ENCODE measurements around the gene TSPAN2. TPM values are rescaled to one million over a fixed set of nuclear protein-coding genes. Genes with fewer than 3 reads are reported as not detected.

The TSPAN2 gene
- total RNA-seq, result 2.4 and 5.0 TPM in 2 replicates
- 1.5 and 1.8 TPM in 2 replicates for polyA plus RNA-seq
- 1.4 and 2.1 TPM in 2 replicates for polyA plus RNA-seq (2011; cell fraction: cytosol; rRNA removed)
- 0.50 and 0.90 TPM in 2 replicates for polyA plus RNA-seq (2011; cell fraction: nucleus; rRNA removed)
- polyA plus RNA-seq (2012), result 0.23 and 0.63 TPM in 2 replicates
- 0.80 and 1.6 TPM in 2 replicates for polyA minus RNA-seq
- polyA minus RNA-seq (2011; cell fraction: cytosol; rRNA and poly(A)+ RNA removed), result not detected
- 0.72 and 1.6 TPM in 2 replicates for polyA minus RNA-seq (2011; cell fraction: nucleus; rRNA and poly(A)+ RNA removed)
- Bru-seq, nascent RNA, result percentile 41 among the genes with signal in this experiment
- BruChase-seq, experiment 1, labeled RNA remaining after a 6-hour chase, result percentile 22 among the genes with signal in this experiment
- BruChase-seq, experiment 2, labeled RNA remaining after a 2-hour chase, result percentile 24 among the genes with signal in this experiment
- long read RNA-seq, partial matches to known transcripts, result 1 of 4 reads
- long read RNA-seq, other reads (novel, unspliced or antisense), result 1 of 4 reads

DNA sequence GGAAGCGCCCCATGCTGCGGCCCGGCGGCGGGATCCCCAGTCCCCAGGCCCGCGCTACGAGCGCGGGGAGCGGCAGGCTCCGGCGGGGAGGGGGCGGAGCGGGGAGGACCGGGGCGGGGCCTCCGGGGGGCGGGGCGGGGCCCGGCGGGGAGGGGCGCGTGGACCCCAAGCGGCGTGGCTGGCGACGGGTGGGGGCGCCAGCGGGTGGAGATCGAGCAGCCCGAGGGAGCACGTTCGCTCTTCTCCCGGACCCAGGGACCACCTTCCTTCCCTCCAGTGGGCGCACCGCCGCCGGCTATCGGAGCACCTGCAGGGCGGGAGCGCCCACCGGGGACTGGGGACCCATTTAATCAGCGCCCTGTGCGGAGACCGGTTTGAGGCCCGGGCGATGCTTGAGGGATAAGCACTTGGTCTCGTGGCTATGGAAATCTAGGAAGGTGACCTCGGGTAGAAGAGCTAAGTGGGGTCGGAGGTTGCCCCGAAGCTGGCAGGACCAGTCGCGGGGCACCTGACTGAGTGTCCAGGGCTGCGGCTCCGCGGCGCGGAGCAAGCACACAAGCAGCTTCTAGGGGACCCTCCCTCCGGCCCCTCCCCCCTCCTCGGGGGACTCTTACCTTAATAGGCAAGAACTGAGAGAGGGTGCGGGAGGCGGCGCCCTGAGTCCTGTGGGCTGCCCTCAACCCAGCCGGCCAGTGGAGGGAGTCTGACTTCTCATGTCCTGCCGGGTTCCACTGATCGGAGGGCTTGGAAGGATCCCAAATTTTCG is at the start of gene TSPAN2:
TSS of gene TSPAN2 (minus strand) at position 84 of the 766 bp plus-strand sequence. CDS start at position 13, 71 bp downstream.
- POLR2A ChIA-PET, result no interaction called here

More for the DNA sequence above, at the start of gene TSPAN2:
- Histone ChIP-seq H3K27me3 (ENCODE audit: control insufficient read depth in 2 of 2, insufficient read depth in 2 of 2, low read length in 2 of 2) (peaks cover 7 to 19% of the 10 kb centered on the region in 2 experiments), H3K9me3 (replicated peaks; ENCODE audit: control insufficient read depth, insufficient read depth, low read length) (no peaks in the 10 kb centered on the region), H3K9me1 (replicated peaks; ENCODE audit: control insufficient read depth, extremely low read depth, insufficient read depth, low read length) (no peaks in the 10 kb centered on the region), H3K4me2 (ENCODE audit: insufficient read depth, low read length) (peak within 1 kb of the TSS; percentile 79), H3K27ac (ENCODE audit: insufficient read depth, low read depth, low read length) (no peak within 1 kb of the TSS), H4K20me1 (replicated peaks; ENCODE audit: control insufficient read depth, extremely low read depth, insufficient read depth, low read length) (no peaks in the 10 kb centered on the region), H3K9ac (replicated peaks; ENCODE audit: extremely low read depth, insufficient read depth, low read length) (no peak within 1 kb of the TSS), H3K79me2 (ENCODE audit: control insufficient read depth, insufficient read depth, low read length) (no peaks in the 10 kb centered on the region), H3K4me3 (replicated peaks in 1 of 3; ENCODE audit: insufficient read depth in 1 of 3, low read depth in 1 of 3, low read length in 3 of 3) (peak within 1 kb of the TSS in 2 of 3 experiments; percentile 39 to 52), H2AFZ (ENCODE audit: low read depth, low read length) (peak within 1 kb of the TSS; percentile 50), H3K4me1 (ENCODE audit: control insufficient read depth, extremely low read depth, insufficient read depth, low read length) (peaks cover 16% of the 10 kb centered on the region), H3K36me3 (ENCODE audit: control insufficient read depth in 2 of 2, extremely low read depth in 1 of 2, insufficient read depth in 2 of 2, low read length in 2 of 2) (no peaks in the 10 kb centered on the region)
- DNase-seq (ENCODE audit: low read depth, low spot score), result peak; percentile 8
- BruUV-seq (replicated peaks), result no TSS peak
- CTCF ChIA-PET, result interaction anchor here (0.6 to 1.1 kb wide), 2 partner anchors 23 to 37 kb away, joined by 4 to 5 read pairs; no protein-coding TSS in a partner anchor
- TF ChIP-seq GATA2 (IDR thresholded peaks at IDR 0.05; ENCODE audit: insufficient read depth, insufficient read length, low read depth, low read length) (no peak), EZH2 (IDR thresholded peaks at IDR 0.05; ENCODE audit: borderline replicate concordance, low read depth, low read length, severe bottlenecking) (peak; percentile 23)
- TF ChIP-seq, protein P1, sequence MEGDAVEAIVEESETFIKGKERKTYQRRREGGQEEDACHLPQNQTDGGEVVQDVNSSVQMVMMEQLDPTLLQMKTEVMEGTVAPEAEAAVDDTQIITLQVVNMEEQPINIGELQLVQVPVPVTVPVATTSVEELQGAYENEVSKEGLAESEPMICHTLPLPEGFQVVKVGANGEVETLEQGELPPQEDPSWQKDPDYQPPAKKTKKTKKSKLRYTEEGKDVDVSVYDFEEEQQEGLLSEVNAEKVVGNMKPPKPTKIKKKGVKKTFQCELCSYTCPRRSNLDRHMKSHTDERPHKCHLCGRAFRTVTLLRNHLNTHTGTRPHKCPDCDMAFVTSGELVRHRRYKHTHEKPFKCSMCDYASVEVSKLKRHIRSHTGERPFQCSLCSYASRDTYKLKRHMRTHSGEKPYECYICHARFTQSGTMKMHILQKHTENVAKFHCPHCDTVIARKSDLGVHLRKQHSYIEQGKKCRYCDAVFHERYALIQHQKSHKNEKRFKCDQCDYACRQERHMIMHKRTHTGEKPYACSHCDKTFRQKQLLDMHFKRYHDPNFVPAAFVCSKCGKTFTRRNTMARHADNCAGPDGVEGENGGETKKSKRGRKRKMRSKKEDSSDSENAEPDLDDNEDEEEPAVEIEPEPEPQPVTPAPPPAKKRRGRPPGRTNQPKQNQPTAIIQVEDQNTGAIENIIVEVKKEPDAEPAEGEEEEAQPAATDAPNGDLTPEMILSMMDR (IDR thresholded peaks at IDR 0.05; ENCODE audit: extremely low read depth in 1 of 2, insufficient read depth in 1 of 2, low read depth in 1 of 2, low read length in 2 of 2), result peak in 1 of 2 donors; percentile 11
- no peak for FAIRE-seq
- intact Hi-C loops (cut with micrococcal nuclease) (no loop called here), dilution Hi-C loops (cut with MboI; ENCODE audit: extremely low pct_ligation_motif_present, low sequenced_read_pairs) (no loop called here)

Data from endothelial cell of umbilical vein (primary cell).